ENCODE results near the gene MCL1. TPM values are rescaled to one million over a fixed set of nuclear protein-coding genes. Genes with fewer than 3 reads are reported as not detected.

The MCL1 gene
- total and polyA plus RNA-seq, 12 donors = 57.4 to 299 (median 192) TPM

DNA sequence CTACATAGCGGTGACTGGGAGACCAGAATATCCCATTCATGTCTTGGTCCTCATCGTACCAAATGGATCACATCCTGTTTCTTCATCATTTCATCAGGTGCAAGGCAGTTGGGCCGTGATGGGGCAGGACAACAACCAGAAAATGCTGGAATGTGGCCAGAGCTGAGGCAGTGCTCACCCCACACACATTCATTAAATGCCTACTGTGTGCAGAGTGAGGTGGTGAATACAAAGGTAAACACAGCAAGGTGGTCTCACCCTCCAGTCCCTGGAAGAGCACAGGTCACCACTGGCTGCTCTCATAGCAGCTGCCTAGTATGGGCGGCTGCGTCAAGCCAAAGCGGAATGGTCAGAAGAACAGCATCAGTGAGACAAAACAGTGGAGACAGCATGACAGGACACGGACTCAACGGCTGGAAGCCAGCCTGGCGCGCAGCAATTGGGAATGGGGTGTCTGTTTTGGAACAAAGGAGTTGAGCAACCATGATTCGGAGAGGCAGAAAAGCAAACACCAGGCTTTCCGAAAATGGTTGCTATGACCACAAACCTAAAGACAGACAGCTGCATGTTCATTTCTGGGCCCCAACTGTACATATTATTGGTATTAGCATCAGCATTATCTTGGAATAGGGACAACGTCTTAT, 35.8 kb downstream of the MCL1 start:
- 83 to 89% (median 85%) methylated on average over 13 of the region's 13 CpGs for WGBS, 4 donors
- no peaks in the 10 kb centered on the region for H3K9me3 ChIP-seq (replicated peaks in 1 of 3)
- no peaks in the 10 kb centered on the region for H3K36me3 ChIP-seq (replicated peaks in 1 of 2)
- no peak for DNase-seq
- no peaks in the 10 kb centered on the region for H3K27me3 ChIP-seq
- no peak overlapping the region for H3K27ac ChIP-seq
- peaks cover 0 to 6% of the 10 kb centered on the region in 2 donors for H3K4me1 ChIP-seq (replicated peaks in 1 of 2)
- no peak overlapping the region for H3K4me3 ChIP-seq
- intact Hi-C loops (cut with DNase I) = no loop called here
- no peak for TF ChIP-seq POLR2A (IDR thresholded peaks at IDR 0.05)
- TF ChIP-seq, protein P1, sequence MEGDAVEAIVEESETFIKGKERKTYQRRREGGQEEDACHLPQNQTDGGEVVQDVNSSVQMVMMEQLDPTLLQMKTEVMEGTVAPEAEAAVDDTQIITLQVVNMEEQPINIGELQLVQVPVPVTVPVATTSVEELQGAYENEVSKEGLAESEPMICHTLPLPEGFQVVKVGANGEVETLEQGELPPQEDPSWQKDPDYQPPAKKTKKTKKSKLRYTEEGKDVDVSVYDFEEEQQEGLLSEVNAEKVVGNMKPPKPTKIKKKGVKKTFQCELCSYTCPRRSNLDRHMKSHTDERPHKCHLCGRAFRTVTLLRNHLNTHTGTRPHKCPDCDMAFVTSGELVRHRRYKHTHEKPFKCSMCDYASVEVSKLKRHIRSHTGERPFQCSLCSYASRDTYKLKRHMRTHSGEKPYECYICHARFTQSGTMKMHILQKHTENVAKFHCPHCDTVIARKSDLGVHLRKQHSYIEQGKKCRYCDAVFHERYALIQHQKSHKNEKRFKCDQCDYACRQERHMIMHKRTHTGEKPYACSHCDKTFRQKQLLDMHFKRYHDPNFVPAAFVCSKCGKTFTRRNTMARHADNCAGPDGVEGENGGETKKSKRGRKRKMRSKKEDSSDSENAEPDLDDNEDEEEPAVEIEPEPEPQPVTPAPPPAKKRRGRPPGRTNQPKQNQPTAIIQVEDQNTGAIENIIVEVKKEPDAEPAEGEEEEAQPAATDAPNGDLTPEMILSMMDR (IDR thresholded peaks at IDR 0.05) = no peak

DNA sequence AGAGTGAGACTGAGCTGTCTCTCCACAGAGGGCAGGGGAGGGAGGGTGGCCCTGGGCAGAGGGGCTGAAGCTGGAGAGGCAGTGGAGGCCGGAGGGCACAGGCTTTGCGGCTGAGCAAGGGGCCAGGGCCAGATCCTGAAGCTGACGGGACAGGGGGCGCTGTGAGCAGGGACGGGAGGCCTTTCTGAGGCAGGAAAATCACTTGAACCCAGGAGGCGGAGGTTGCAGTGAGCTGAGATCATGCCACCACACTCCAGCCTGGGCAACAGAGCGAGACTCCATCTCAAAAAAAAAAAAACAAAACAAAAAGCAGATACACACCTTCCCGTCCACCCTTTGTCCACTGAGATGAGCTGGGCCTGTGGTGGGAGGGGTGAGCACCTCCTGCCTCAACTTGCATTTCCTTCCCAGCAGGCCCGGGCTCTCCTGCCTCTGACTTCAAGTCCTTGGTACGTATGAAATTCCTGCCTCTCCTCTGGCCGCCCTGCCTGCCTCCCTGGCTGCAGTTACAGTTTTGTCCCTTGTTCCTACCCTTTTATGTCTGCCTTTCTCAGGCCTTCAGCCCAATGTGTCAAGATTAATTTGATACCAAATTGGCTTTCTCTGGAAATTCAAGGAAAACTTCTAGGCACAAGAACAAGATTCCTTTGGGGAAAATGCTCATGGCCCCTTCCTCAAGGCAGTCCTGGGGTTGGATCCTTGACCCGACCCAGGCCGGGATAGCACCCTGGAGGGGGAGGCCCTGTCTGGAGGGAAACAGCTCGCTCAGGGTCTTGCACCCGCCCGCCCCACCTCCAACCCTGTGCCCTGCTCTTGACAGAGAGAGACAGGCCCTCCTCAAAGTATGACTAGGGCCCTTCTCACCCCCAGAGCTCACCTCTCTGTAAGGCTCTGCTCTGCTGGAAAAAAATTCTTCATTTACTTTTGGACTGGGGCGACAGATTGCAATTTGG, 41.4 kb downstream of the MCL1 start:
- intact Hi-C loops (cut with DNase I) = loop anchor here in 1 of 2 donors (10.0 kb wide), 1 partner anchor 183 kb away; no protein-coding TSS in a partner anchor
- Histone ChIP-seq H3K4me3 (no peak overlapping the region), H3K36me3 (replicated peaks in 1 of 2) (no peaks in the 10 kb centered on the region), H3K27ac (no peak overlapping the region), H3K9me3 (replicated peaks in 1 of 3) (no peaks in the 10 kb centered on the region), H3K27me3 (no peaks in the 10 kb centered on the region), H3K4me1 (replicated peaks in 1 of 2) (peaks cover 0 to under 1% of the 10 kb centered on the region in 2 donors)
- peak in 1 of 7 donors; percentile 61 for DNase-seq
- TF ChIP-seq POLR2A (IDR thresholded peaks at IDR 0.05) = no peak
- TF ChIP-seq, protein P1 (IDR thresholded peaks at IDR 0.05) = no peak
- WGBS, 4 donors = 70 to 85% (median 75%) methylated on average over 12 to 17 of the region's 17 CpGs

GRCh38 chr1:150536836-150537731, 42.3 kb downstream of the MCL1 start:
- TF ChIP-seq POLR2A (IDR thresholded peaks at IDR 0.05) = no peak
- TF ChIP-seq, protein P1 (IDR thresholded peaks at IDR 0.05) = no peak

More at GRCh38 chr1:150536836-150537731, 42.3 kb downstream of the MCL1 start:
- Histone ChIP-seq H3K36me3 (replicated peaks in 1 of 2) (no peaks in the 10 kb centered on the region), H3K27ac (no peak overlapping the region), H3K9me3 (replicated peaks in 1 of 3) (no peaks in the 10 kb centered on the region), H3K4me1 (replicated peaks in 1 of 2) (peaks cover 0 to 10% of the 10 kb centered on the region in 2 donors), H3K27me3 (no peaks in the 10 kb centered on the region), H3K4me3 (no peak overlapping the region)
- intact Hi-C loops (cut with DNase I) = loop anchor here in 1 of 2 donors (10.0 kb wide), 1 partner anchor 182 kb away; no protein-coding TSS in a partner anchor
- 80 to 91% (median 89%) methylated on average over 9 to 12 of the region's 12 CpGs for WGBS, 4 donors
- no peak for DNase-seq
